Cardiac muscle cell (in vitro differentiated cells and primary cell): ENCODE measurements around the gene RPS10. TPM values are rescaled to one million over a fixed set of nuclear protein-coding genes. Genes with fewer than 3 reads are reported as not detected.
A peak's percentile ranks its signal among the peaks of the same experiment; 100 is the strongest.

Source experiments
- DNase-seq, 2 donors: peaks; one replicate each; pipeline versions ENCODE4 v3.0.0 to v3.0.0-alpha.2; 2010 to 2017; ENCODE audit warnings: low read depth in 1 of 2, low spot score in 1 of 2
- H3K27ac ChIP-seq: fragments of 200-600 bp; sonication (generic); 2 replicates; pipeline ENCODE4 v1.5.1; 2016
- H3K27me3 ChIP-seq: fragments of 200-600 bp; sonication (generic); 2 replicates; pipeline ENCODE4 v1.6.0; 2016; ENCODE audit warnings: control low read depth
- H3K36me3 ChIP-seq: fragments of 200-600 bp; sonication (generic); 2 replicates; pipeline ENCODE4 v1.5.1; 2016; ENCODE audit warnings: control low read depth
- H3K4me1 ChIP-seq: fragments of 200-600 bp; sonication (generic); 2 replicates; pipeline ENCODE4 v1.8.1; 2017; ENCODE audit warnings: low read depth, mild to moderate bottlenecking, mixed run types
- H3K4me3 ChIP-seq: fragments of 200-600 bp; sonication (generic); 2 replicates; pipeline ENCODE4 v1.5.1; 2016; ENCODE audit warnings: mild to moderate bottlenecking
- H3K9me3 ChIP-seq: fragments of 200-600 bp; sonication (generic); 2 replicates; pipeline ENCODE4 v1.5.1; 2017; ENCODE audit warnings: low read depth, mild to moderate bottlenecking, control low read depth
- CTCF ChIP-seq: IDR thresholded peaks from 2 replicates; pipeline ENCODE4 v1.5.1; 2012; ENCODE audit warnings: low read depth, mild to moderate bottlenecking, low read length
- polyA plus RNA-seq: library from polyadenylated mRNA; unstranded; fragments of >200 nt; fragmentation: Nextera tagmentation; extraction: Ambion mirVana; gene quantifications from 2 replicates; pipeline ENCODE4 v1.2.1, GENCODE V29; 2016
- total RNA-seq: library from RNA; depleted of rRNA; stranded (reverse); fragments of >200 nt; gene quantifications from 2 replicates; pipeline ENCODE4 v1.2.3, GENCODE V29; 2016

RPS10 gene
- total and polyA plus RNA-seq, 2 experiments from 2014 or later: 632 to 1,764 TPM

GRCh38 chr6:34436803-34437643 lies 11.2 kb upstream of the RPS10 start:
- H3K4me3 ChIP-seq: no peak overlapping the region
- no peaks in the 10 kb centered on the region for H3K36me3 ChIP-seq
- DNase-seq: no peak
- H3K27me3 ChIP-seq: no peaks in the 10 kb centered on the region
- H3K9me3 ChIP-seq: no peaks in the 10 kb centered on the region
- H3K27ac ChIP-seq: no peak overlapping the region
- no peaks in the 10 kb centered on the region for H3K4me1 ChIP-seq
- no peak for TF ChIP-seq CTCF

GRCh38 chr6:34435916-34436315 lies 10.0 kb upstream of the RPS10 start:
- H3K27ac ChIP-seq: no peak overlapping the region
- H3K9me3 ChIP-seq: no peaks in the 10 kb centered on the region
- no peaks in the 10 kb centered on the region for H3K36me3 ChIP-seq
- TF ChIP-seq CTCF: no peak
- DNase-seq: no peak
- H3K4me1 ChIP-seq: no peaks in the 10 kb centered on the region
- H3K4me3 ChIP-seq: no peak overlapping the region
- H3K27me3 ChIP-seq: no peaks in the 10 kb centered on the region

- peak overlapping the region; percentile 91 for H3K4me3 ChIP-seq
- peak overlapping the region; percentile 83 for H3K27ac ChIP-seq
Measured at GRCh38 chr6:34425132-34425497, 754 bp downstream of the RPS10 start.

GRCh38 chr6:34424200-34425131 lies 1.4 kb downstream of the RPS10 start:
- H3K27me3 ChIP-seq: no peaks in the 10 kb centered on the region
- H3K36me3 ChIP-seq: peaks cover 44% of the 10 kb centered on the region
- H3K9me3 ChIP-seq: no peaks in the 10 kb centered on the region
- TF ChIP-seq CTCF: no peak
- no peak overlapping the region for H3K27ac ChIP-seq
- H3K4me3 ChIP-seq: peak overlapping the region; percentile 91
- no peak for DNase-seq
- peaks cover 9% of the 10 kb centered on the region for H3K4me1 ChIP-seq

More at GRCh38 chr6:34425132-34425497, 754 bp downstream of the RPS10 start:
- Histone ChIP-seq H3K36me3 (peaks cover 38% of the 10 kb centered on the region), H3K27me3 (no peaks in the 10 kb centered on the region), H3K4me1 (peaks cover 9% of the 10 kb centered on the region), H3K9me3 (no peaks in the 10 kb centered on the region)
- DNase-seq: no peak
- no peak for TF ChIP-seq CTCF

- Histone ChIP-seq H3K27me3 (no peaks in the 10 kb centered on the region), H3K4me1 (peaks cover 9% of the 10 kb centered on the region), H3K27ac (no peak overlapping the region), H3K4me3 (no peak overlapping the region), H3K36me3 (peaks cover 54% of the 10 kb centered on the region), H3K9me3 (no peaks in the 10 kb centered on the region)
- DNase-seq: no peak
- no peak for TF ChIP-seq CTCF
Measured at GRCh38 chr6:34423254-34423653, 2.6 kb downstream of the RPS10 start.
